HG03442 (cell line): ENCODE results near the gene HMCN2.

Experiments
- ATAC-seq: cut with Tn5 transposase; IDR thresholded peaks from one replicate; pipeline ENCODE4 v1.9.1; 2021; ENCODE audit warnings: mild to moderate bottlenecking, moderate library complexity; ENCODE audit not compliant: unreplicated experiment

The HMCN2 gene

GRCh38 chr9:130304116-130304515, 38.6 kb downstream of the HMCN2 start:
- ATAC-seq = no peak

GRCh38 chr9:130304643-130305042, 39.1 kb downstream of the HMCN2 start:
- no peak for ATAC-seq

DNA sequence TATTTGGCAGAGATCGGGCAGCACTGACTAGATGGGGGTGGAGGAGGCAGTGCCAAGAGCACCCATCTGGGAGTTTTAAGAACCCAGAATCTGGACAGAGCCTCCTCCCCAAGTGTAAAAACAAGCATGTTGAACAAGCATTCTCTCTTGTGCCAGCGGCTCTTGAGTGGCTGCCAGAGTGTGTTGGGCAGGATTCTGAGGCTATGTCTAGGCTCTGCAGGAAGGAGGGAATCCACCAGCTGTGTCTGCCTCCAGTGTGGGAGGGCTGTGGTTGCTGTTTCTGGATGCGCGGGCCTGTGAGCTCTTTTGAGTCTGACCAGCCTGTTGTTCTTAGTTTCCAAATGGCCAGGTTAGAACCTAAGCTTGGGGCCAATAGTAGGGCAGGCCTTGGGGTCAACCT, 39.8 kb downstream of the HMCN2 start:
- ATAC-seq = no peak

DNA sequence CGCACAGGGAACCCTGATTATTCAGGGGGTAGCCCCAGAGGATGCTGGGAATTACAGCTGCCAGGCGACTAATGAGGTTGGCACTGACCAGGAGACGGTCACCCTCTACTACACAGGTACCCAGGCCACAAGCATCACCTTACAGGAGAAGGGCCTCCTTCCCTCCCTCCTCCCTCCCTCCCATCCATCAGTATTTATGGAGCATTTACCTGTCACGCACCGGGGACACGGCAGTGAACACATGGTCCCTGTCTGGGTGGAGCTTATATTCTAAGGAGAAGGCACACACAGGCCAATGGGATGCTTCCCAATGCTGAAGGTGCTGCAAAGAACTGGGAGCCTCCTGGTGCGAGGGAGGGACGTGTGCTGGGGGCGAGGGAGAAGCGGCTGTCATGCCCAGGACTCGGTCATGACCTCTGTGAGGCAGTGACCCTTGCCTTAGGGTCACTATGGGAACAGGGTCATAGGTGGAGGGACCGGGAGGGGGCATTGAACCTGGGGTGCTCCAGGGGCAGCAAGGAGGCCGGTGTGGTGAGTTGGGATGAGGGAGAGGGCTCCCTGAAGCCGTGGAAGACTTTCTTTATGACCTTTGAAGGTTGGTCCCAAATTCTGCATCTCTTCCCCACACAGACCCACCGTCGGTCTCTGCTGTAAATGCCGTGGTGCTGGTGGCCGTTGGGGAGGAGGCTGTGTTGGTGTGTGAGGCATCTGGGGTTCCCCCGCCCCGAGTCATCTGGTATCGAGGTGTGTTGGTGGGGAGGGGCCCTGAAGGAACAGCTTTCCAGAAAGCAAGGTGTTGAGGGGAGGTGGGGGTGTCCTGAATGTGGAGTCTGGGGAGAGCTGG, 41.5 kb downstream of the HMCN2 start:
- ATAC-seq = no peak

DNA sequence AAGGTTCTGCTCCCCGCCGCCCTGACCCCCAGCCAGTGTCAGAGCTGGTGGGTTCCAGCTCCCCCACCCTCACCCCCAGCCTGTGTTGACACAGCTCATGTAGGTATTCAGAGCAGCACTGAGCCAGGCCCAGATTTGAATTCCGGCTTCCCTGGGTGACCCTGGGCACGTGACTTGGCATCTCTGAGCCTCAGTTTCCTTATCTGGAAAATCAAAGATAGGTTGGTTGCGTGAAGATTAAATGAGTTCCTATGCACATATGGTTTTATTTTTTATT, 42.0 kb downstream of the HMCN2 start:
- no peak for ATAC-seq

- ATAC-seq = no peak
Observed at GRCh38 chr9:130308081-130308571, 42.6 kb downstream of the HMCN2 start.

- ATAC-seq = no peak
Observed at GRCh38 chr9:130309689-130310455, 44.3 kb downstream of the HMCN2 start.

- ATAC-seq = no peak
Observed at GRCh38 chr9:130310456-130310855, 44.9 kb downstream of the HMCN2 start.

GRCh38 chr9:130311003-130311402, 45.4 kb downstream of the HMCN2 start:
- ATAC-seq = no peak

- no peak for ATAC-seq
Observed at GRCh38 chr9:130311408-130312140, 46.0 kb downstream of the HMCN2 start.

DNA sequence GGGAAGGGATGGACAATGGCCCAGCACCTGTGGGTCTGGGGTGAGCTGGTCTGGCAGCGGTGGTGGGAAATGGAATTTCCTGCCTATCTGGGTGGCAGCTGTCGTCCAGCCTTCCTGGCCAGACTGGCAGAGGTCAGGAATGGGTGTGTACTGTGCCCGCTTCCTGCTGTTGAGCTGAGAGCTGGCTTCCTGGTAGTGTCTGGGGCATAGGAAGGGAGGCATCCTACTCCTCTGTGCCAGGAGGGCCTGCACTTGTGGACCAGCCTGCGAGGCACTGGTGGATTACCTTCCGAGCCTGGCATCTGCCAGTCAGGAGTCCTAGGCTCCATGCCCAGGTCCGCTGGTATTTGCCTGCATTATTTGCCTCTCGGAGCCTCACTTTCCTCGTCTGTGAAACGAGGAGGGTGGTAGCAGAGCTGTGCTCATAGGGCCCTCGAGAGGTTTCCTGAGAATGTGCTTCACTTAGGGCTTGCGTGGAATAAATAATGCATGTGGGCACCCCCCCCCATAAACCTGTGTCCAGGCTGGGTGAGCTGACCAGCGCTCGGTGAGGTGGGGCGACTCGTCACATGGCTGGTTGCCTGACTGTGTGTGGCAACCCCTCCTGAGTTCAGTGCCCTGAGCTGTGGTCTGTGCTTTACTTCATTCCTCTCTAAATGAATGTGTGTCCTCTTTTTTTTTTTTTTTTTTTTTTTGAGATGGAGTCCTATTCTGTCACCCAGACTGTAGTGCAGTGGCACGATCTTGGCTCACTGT, 47.7 kb downstream of the HMCN2 start:
- ATAC-seq = no peak

DNA sequence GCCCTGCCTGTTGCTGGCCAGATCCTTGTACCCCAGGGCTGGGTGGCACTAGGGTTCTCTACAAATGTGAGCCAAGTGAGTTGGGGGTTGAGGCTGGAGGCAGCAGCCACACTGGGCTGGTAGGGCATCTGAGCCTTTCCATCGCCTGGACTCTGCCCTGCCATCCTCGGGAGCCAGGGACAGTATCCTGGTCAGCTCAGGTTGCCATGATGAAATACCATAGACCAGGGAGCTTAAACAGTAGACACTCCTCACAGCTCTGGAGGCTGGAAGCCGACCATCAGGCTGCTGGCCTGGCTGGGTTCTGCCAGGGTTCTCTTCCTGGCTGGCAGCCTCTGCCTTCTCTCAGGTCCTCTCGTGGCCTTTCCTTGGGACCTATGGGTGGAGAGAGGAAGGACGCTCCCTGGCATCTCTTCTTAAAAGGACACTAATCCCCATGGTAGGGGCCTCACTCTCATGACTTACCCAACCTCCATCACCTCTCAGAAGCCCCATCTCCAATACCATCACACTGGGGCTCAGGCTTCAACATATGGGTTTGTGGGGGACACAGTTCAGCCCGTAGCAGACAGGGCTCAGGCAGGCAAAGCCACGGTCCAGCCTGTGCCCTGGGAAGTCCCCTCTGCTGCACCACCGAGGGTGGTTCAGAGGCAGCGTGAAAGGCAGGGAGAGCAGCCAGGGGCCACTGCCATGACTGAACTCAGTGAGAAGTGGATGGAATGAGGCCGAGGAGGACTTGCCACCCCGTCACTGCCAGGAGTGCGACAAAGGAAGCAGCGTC, 50.1 kb downstream of the HMCN2 start:
- no peak for ATAC-seq

DNA sequence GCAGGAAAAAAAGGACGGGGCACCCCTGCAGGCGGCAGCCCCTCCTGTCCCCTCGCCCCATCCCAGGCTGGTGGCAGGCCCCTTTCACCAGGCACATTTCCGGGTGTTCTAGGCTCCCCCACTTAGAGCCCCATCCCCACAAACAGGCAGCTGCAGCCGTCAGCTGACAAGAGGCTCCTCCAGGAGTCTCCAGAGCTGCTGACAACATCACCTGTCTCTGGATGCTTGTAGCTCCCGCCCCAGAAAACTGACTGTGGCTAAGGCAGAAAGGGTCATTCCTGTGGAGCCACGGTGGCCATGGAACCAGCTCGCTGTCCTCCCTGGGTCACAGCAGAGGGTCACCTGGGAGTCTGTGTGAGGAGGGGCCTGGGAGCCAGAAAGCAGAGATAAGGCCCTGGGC, 50.9 kb downstream of the HMCN2 start:
- ATAC-seq = no peak

- no peak for ATAC-seq
Observed at GRCh38 chr9:130319300-130319699, 53.7 kb downstream of the HMCN2 start.

- no peak for ATAC-seq
Observed at GRCh38 chr9:130319944-130320712, 54.6 kb downstream of the HMCN2 start.

GRCh38 chr9:130320723-130321481, 55.3 kb downstream of the HMCN2 start:
- ATAC-seq = no peak

- no peak for ATAC-seq
Observed at GRCh38 chr9:130321539-130321938, 56.0 kb downstream of the HMCN2 start.

- ATAC-seq = no peak
Observed at GRCh38 chr9:130323051-130323745, 57.6 kb downstream of the HMCN2 start.
